HG03108 (cell line): ENCODE measurements around the gene NCR2.

Experiments
- ATAC-seq: cut with Tn5 transposase; IDR thresholded peaks from one replicate; pipeline ENCODE4 v1.9.1; 2021; ENCODE audit warnings: moderate library complexity; ENCODE audit not compliant: unreplicated experiment

The NCR2 gene

GRCh38 chr6:41356825-41357224 lies 21.4 kb downstream of the NCR2 start:
- no peak for ATAC-seq

- ATAC-seq, result no peak
Measured at GRCh38 chr6:41358503-41358902, 23.1 kb downstream of the NCR2 start.

GRCh38 chr6:41359617-41360313 lies 24.4 kb downstream of the NCR2 start:
- ATAC-seq, result no peak

GRCh38 chr6:41360314-41360685 lies 24.9 kb downstream of the NCR2 start:
- no peak for ATAC-seq

- ATAC-seq, result no peak
Measured at GRCh38 chr6:41366150-41366549, 30.7 kb downstream of the NCR2 start.

GRCh38 chr6:41367061-41367460 lies 31.7 kb downstream of the NCR2 start:
- ATAC-seq, result no peak

GRCh38 chr6:41367700-41368099 lies 32.3 kb downstream of the NCR2 start:
- no peak for ATAC-seq

GRCh38 chr6:41370488-41371111 lies 35.2 kb downstream of the NCR2 start:
- no peak for ATAC-seq

GRCh38 chr6:41371461-41371991 lies 36.1 kb downstream of the NCR2 start:
- ATAC-seq, result no peak

GRCh38 chr6:41371992-41372831 lies 36.8 kb downstream of the NCR2 start:
- no peak for ATAC-seq

GRCh38 chr6:41372832-41373626 lies 37.6 kb downstream of the NCR2 start:
- ATAC-seq, result no peak

- ATAC-seq, result no peak
Measured at GRCh38 chr6:41373627-41373918, 38.2 kb downstream of the NCR2 start.

- no peak for ATAC-seq
Measured at GRCh38 chr6:41373919-41374617, 38.7 kb downstream of the NCR2 start.

- no peak for ATAC-seq
Measured at GRCh38 chr6:41374618-41375590, 39.5 kb downstream of the NCR2 start.

GRCh38 chr6:41375598-41376151 lies 40.3 kb downstream of the NCR2 start:
- ATAC-seq, result no peak

- no peak for ATAC-seq
Measured at GRCh38 chr6:41376176-41376575, 40.8 kb downstream of the NCR2 start.

- no peak for ATAC-seq
Measured at GRCh38 chr6:41377071-41377470, 41.7 kb downstream of the NCR2 start.

GRCh38 chr6:41379306-41379705 lies 43.9 kb downstream of the NCR2 start:
- ATAC-seq, result no peak

- ATAC-seq, result no peak
Measured at GRCh38 chr6:41386594-41386993, 51.2 kb downstream of the NCR2 start.
